ENCODE results near the gene KIAA1210.

KIAA1210 gene

GRCh38 chrX:119093991-119094735 is 33.4 kb downstream of the KIAA1210 start:
- DNase-seq (ENCODE audit: low read depth in 2 of 2), result no peak

- DNase-seq (ENCODE audit: low read depth in 2 of 2), result no peak
Measured at GRCh38 chrX:119090627-119091026, 37.0 kb downstream of the KIAA1210 start.

GRCh38 chrX:119089619-119090018 is 38.0 kb downstream of the KIAA1210 start:
- DNase-seq (ENCODE audit: low read depth in 2 of 2), result no peak

- no peak for DNase-seq (ENCODE audit: low read depth in 2 of 2)
Measured at GRCh38 chrX:119087121-119087520, 40.5 kb downstream of the KIAA1210 start.

- no peak for DNase-seq (ENCODE audit: low read depth in 2 of 2)
Measured at GRCh38 chrX:119084766-119085165, 42.8 kb downstream of the KIAA1210 start.

- DNase-seq (ENCODE audit: low read depth in 2 of 2), result no peak
Measured at GRCh38 chrX:119082278-119082677, 45.3 kb downstream of the KIAA1210 start.

- DNase-seq (ENCODE audit: low read depth in 2 of 2), result no peak
Measured at GRCh38 chrX:119075270-119076025, 52.2 kb downstream of the KIAA1210 start.

GRCh38 chrX:119073911-119074310 is 53.7 kb downstream of the KIAA1210 start:
- no peak for DNase-seq (ENCODE audit: low read depth in 2 of 2)

GRCh38 chrX:119073200-119073905 is 54.3 kb downstream of the KIAA1210 start:
- no peak for DNase-seq (ENCODE audit: low read depth in 2 of 2)

GRCh38 chrX:119072744-119073143 is 54.9 kb downstream of the KIAA1210 start, which contains the start of gene CT47C1:
CT47C1 (plus strand) TSS chrX:119072993; CDS start chrX:119073226, 233 bp downstream.
- no peak for DNase-seq (ENCODE audit: low read depth in 2 of 2)

GRCh38 chrX:119071381-119071780 is 56.2 kb downstream of the KIAA1210 start:
- DNase-seq (ENCODE audit: low read depth in 2 of 2), result no peak

- DNase-seq (ENCODE audit: low read depth in 2 of 2), result no peak
Measured at GRCh38 chrX:119069762-119070161, 57.9 kb downstream of the KIAA1210 start.

GRCh38 chrX:119069128-119069527 is 58.5 kb downstream of the KIAA1210 start:
- DNase-seq (ENCODE audit: low read depth in 2 of 2), result no peak

- DNase-seq (ENCODE audit: low read depth in 2 of 2), result peak; percentile 24 to 51
Measured at GRCh38 chrX:119067023-119067739, 60.4 kb downstream of the KIAA1210 start.

- no peak for DNase-seq (ENCODE audit: low read depth in 2 of 2)
Measured at GRCh38 chrX:119063428-119063827, 64.2 kb downstream of the KIAA1210 start.

GRCh38 chrX:119062750-119063374 is 64.8 kb downstream of the KIAA1210 start:
- DNase-seq (ENCODE audit: low read depth in 2 of 2), result no peak

- DNase-seq (ENCODE audit: low read depth in 2 of 2), result no peak
Measured at GRCh38 chrX:119055687-119056086, 71.9 kb downstream of the KIAA1210 start.

- DNase-seq (ENCODE audit: low read depth in 2 of 2), result peak in 1 of 2 donors; percentile 7
Measured at GRCh38 chrX:119045884-119046283, 81.7 kb downstream of the KIAA1210 start.

- no peak for DNase-seq (ENCODE audit: low read depth in 2 of 2)
Measured at GRCh38 chrX:119042996-119043395, 84.6 kb downstream of the KIAA1210 start.

GRCh38 chrX:119042040-119042439 is 85.6 kb downstream of the KIAA1210 start:
- no peak for DNase-seq (ENCODE audit: low read depth in 2 of 2)

GRCh38 chrX:119041175-119041574 is 86.4 kb downstream of the KIAA1210 start:
- no peak for DNase-seq (ENCODE audit: low read depth in 2 of 2)
